H1 (cell line): ENCODE measurements around the gene NR2C2. TPM values are rescaled to one million over a fixed set of nuclear protein-coding genes. Genes with fewer than 3 reads are reported as not detected.

ENCODE experiments used
- CTCF ChIA-PET: fragments of 300-600 bp; sonication (Branson Sonifier 250); formaldehyde crosslinking; loops from one replicate; lab custom pipeline; 2021; ENCODE audit not compliant: partially characterized antibody; lab: Charles Lee
- POLR2A ChIA-PET: fragments of 300-600 bp; sonication (Branson Sonifier 250); formaldehyde crosslinking; loops from one replicate; lab custom pipeline; 2021; ENCODE audit warnings: inconsistent platforms; ENCODE audit not compliant: partially characterized antibody; lab: Charles Lee
- DNase-seq, 2 experiments: peaks; one replicate each; pipeline versions ENCODE4 v3.0.0 to v3.0.0-alpha.2; 2010 to 2022; ENCODE audit warnings: low spot score in 2 of 2, low read depth in 1 of 2, mixed read lengths in 1 of 2
- FAIRE-seq: peaks from 2 replicates; lab custom pipeline; 2011; peaks lifted over from hg19 to GRCh38; lab: Jason Lieb, UNC
- H2AFZ ChIP-seq: 2 replicates; pipeline ENCODE4 v1.8.1; 2012; ENCODE audit warnings: low read length, inconsistent platforms
- H2AK5ac ChIP-seq: 2 replicates; pipeline ENCODE4 v1.6.1; 2013; ENCODE audit warnings: low read depth, low read length
- H2BK120ac ChIP-seq: replicated peaks from 2 replicates; pipeline ENCODE3; 2013; ENCODE audit warnings: low read depth, low read length, inconsistent platforms
- H2BK12ac ChIP-seq: 2 replicates; pipeline ENCODE4 v1.6.1; 2013; ENCODE audit warnings: low read depth, low read length
- H2BK15ac ChIP-seq: 2 replicates; pipeline ENCODE4 v1.6.1; 2013; ENCODE audit warnings: low read length
- H2BK20ac ChIP-seq: 2 replicates; pipeline ENCODE4 v1.6.1; 2013; ENCODE audit warnings: low read length
- H2BK5ac ChIP-seq: 2 replicates; pipeline ENCODE4 v1.6.1; 2013; ENCODE audit warnings: low read depth, low read length
- H3K14ac ChIP-seq: 2 replicates; pipeline ENCODE4 v1.6.1; 2013; ENCODE audit warnings: inconsistent platforms; ENCODE audit not compliant: insufficient read length
- H3K18ac ChIP-seq: 2 replicates; pipeline ENCODE4 v1.6.1; 2013; ENCODE audit warnings: low read length; ENCODE audit errors: extremely low read depth
- H3K23ac ChIP-seq: 2 replicates; pipeline ENCODE4 v1.6.1; 2013; ENCODE audit warnings: inconsistent platforms; ENCODE audit not compliant: insufficient read length
- H3K23me2 ChIP-seq: 2 replicates; pipeline ENCODE4 v1.6.1; 2013; ENCODE audit warnings: low read depth, low read length
- H3K27ac ChIP-seq: 2 replicates; pipeline ENCODE4 v1.6.1; 2011; ENCODE audit warnings: low read depth, low read length, inconsistent platforms
- H3K27me3 ChIP-seq, 4 experiments: replicated peaks in 1 of 4; 1 replicate in 1 of 4; 2 replicates in 3 of 4; pipeline versions ENCODE4 v1.6.1 to v1.8.1; 2011 to 2013; ENCODE audit warnings: low read length in 3 of 4, mild to moderate bottlenecking in 3 of 4, inconsistent platforms in 2 of 4, mixed read lengths in 2 of 4, moderate library complexity in 1 of 4; ENCODE audit not compliant: control insufficient read depth in 3 of 4, insufficient read depth in 3 of 4; ENCODE audit errors: extremely low read depth in 1 of 4
- H3K36me3 ChIP-seq, 4 experiments: 2 replicates each; pipeline versions ENCODE4 v1.6.1 to v1.8.1; 2011 to 2013; ENCODE audit warnings: mild to moderate bottlenecking in 4 of 4, low read length in 3 of 4, moderate library complexity in 2 of 4, control low read depth in 1 of 4, inconsistent platforms in 1 of 4; ENCODE audit not compliant: insufficient read depth in 4 of 4, control insufficient read depth in 2 of 4
- H3K4ac ChIP-seq: replicated peaks from 2 replicates; pipeline ENCODE3; 2013; ENCODE audit warnings: low read length, low read depth, mixed read lengths, inconsistent platforms; ENCODE audit not compliant: insufficient read length
- H3K4me1 ChIP-seq, 4 experiments: replicated peaks in 1 of 4; 1 replicate in 1 of 4; 2 replicates in 3 of 4; pipeline versions ENCODE4 v1.6.1 to v1.8.1; 2011 to 2013; ENCODE audit warnings: low read length in 3 of 4, inconsistent platforms in 2 of 4, mixed read lengths in 1 of 4; ENCODE audit not compliant: insufficient read depth in 4 of 4, control insufficient read depth in 3 of 4
- H3K4me2 ChIP-seq, 2 experiments: 2 replicates each; pipeline versions ENCODE4 v1.6.1 to v1.8.1; 2011 to 2013; ENCODE audit warnings: low read depth in 2 of 2, low read length in 2 of 2, control low read depth in 1 of 2, inconsistent platforms in 1 of 2, mild to moderate bottlenecking in 1 of 2; ENCODE audit not compliant: insufficient read depth in 1 of 2
- H3K4me3 ChIP-seq, 4 experiments: fragments of 200-600, 300-600 bp in 1 of 4; sonication (generic), shearing (Covaris generic), sonication (Bioruptor Twin) in 1 of 4; 2 replicates each; pipeline versions ENCODE4 v1.5.1 to v1.8.1; 2011 to 2016; ENCODE audit warnings: low read length in 4 of 4, low read depth in 3 of 4, control low read depth in 2 of 4, inconsistent platforms in 2 of 4, mild to moderate bottlenecking in 2 of 4, mixed read lengths in 1 of 4, moderate library complexity in 1 of 4; ENCODE audit not compliant: insufficient read depth in 2 of 4; ENCODE audit errors: extremely low read depth in 1 of 4
- H3K56ac ChIP-seq: replicated peaks from 2 replicates; pipeline ENCODE3; 2013; ENCODE audit warnings: low read depth, mild to moderate bottlenecking, mixed read lengths, low read length, inconsistent platforms; ENCODE audit not compliant: insufficient read length
- H3K79me1 ChIP-seq: 2 replicates; pipeline ENCODE4 v1.6.1; 2013; ENCODE audit warnings: low read depth, low read length, control low read depth
- H3K79me2 ChIP-seq, 2 experiments: 2 replicates each; pipeline versions ENCODE4 v1.6.1 to v1.8.1; 2012 to 2013; ENCODE audit warnings: low read length in 2 of 2, mild to moderate bottlenecking in 2 of 2, inconsistent platforms in 1 of 2; ENCODE audit not compliant: insufficient read depth in 2 of 2, control insufficient read depth in 1 of 2
- H3K9ac ChIP-seq, 4 experiments: replicated peaks in 1 of 4; 1 replicate in 1 of 4; 2 replicates in 3 of 4; pipeline versions ENCODE4 v1.6.1 to v1.8.1; 2011 to 2013; ENCODE audit warnings: low read depth in 3 of 4, low read length in 3 of 4, control low read depth in 2 of 4, mild to moderate bottlenecking in 2 of 4, moderate library complexity in 2 of 4, inconsistent platforms in 1 of 4; ENCODE audit errors: extremely low read depth in 1 of 4
- H3K9me3 ChIP-seq, 2 experiments: 2 replicates each; pipeline versions ENCODE4 v1.6.1 to v1.8.1; 2012 to 2013; ENCODE audit warnings: mild to moderate bottlenecking in 2 of 2, moderate library complexity in 2 of 2, control low read depth in 1 of 2, inconsistent platforms in 1 of 2, low read depth in 1 of 2, low read length in 1 of 2, mixed read lengths in 1 of 2; ENCODE audit not compliant: insufficient read depth in 2 of 2
- H4K20me1 ChIP-seq, 2 experiments: replicated peaks in 1 of 2; 2 replicates each; pipeline versions ENCODE3 to v1.8.1; 2011 to 2013; ENCODE audit warnings: inconsistent platforms in 2 of 2, low read length in 2 of 2, mild to moderate bottlenecking in 1 of 2; ENCODE audit not compliant: insufficient read depth in 2 of 2, control insufficient read depth in 1 of 2
- H4K5ac ChIP-seq: 2 replicates; pipeline ENCODE4 v1.6.1; 2013; ENCODE audit warnings: low read length, low read depth, mixed read lengths, inconsistent platforms; ENCODE audit not compliant: insufficient read length
- H4K8ac ChIP-seq: 2 replicates; pipeline ENCODE4 v1.8.0; 2013; ENCODE audit warnings: mild to moderate bottlenecking, moderate library complexity, low read length, inconsistent platforms; ENCODE audit not compliant: insufficient read depth; ENCODE audit errors: extremely low read depth
- H4K91ac ChIP-seq: replicated peaks from 2 replicates; pipeline ENCODE3; 2013; ENCODE audit warnings: low read length, mixed read lengths, inconsistent platforms; ENCODE audit not compliant: insufficient read length
- CBX8 ChIP-seq: fragments of 300-800, 300-1000 bp; sonication (generic); IDR thresholded peaks from 2 replicates; pipeline ENCODE4 v1.7.1; 2016; ENCODE audit warnings: low read depth, low read length, borderline replicate concordance
- CEBPB ChIP-seq: IDR thresholded peaks from 2 replicates; pipeline ENCODE4 v1.6.1; 2012; ENCODE audit warnings: low read depth, low read length
- POLR2A ChIP-seq, 2 experiments: IDR thresholded peaks; 1 replicate in 1 of 2; 2 replicates in 1 of 2; pipeline ENCODE4 v1.6.1; 2011; ENCODE audit warnings: low read depth in 2 of 2, low read length in 2 of 2, mild to moderate bottlenecking in 2 of 2; ENCODE audit errors: control extremely low read depth in 1 of 2
- RFX5 ChIP-seq: IDR thresholded peaks from 2 replicates; pipeline ENCODE4 v1.6.1; 2011; ENCODE audit warnings: low read depth, low read length, improper control_type of control experiment, borderline replicate concordance
- WGBS, 2 experiments: shearing (Covaris generic) in 1 of 2; methylation state at CpG; one replicate each; pipeline versions ENCODE4 v1.1.6 to v1.1.7; 2013 to 2015; ENCODE audit warnings: low lambda C conversion rate in 2 of 2, mixed read lengths in 2 of 2, inconsistent platforms in 1 of 2, low coverage in 1 of 2, missing lambda C conversion rate in 1 of 2; ENCODE audit not compliant: insufficient replicate concordance in 2 of 2, insufficient coverage in 1 of 2, insufficient read length in 1 of 2; ENCODE audit errors: extremely low coverage in 1 of 2, missing lambda C conversion rate in 1 of 2; 5-methylcytosine and 5-hydroxymethylcytosine counted together
- polyA plus RNA-seq, 7 experiments: library from polyadenylated mRNA; depleted of rRNA in 3 of 7; stranded (reverse) in 5 of 7; unstranded in 2 of 7; fragments of >200 nt in 5 of 7; fragments of 200-250 nt in 2 of 7; gene quantifications; 1 replicate in 5 of 7; 2 replicates in 1 of 7; 4 replicates in 1 of 7; pipeline versions ENCODE4 v1.2.1 to v1.2.3, GENCODE V29; 2011 to 2013; ENCODE audit warnings: missing spikeins in 2 of 7, mixed read lengths in 2 of 7
- total RNA-seq: library from RNA; stranded (reverse); fragmentation: NEBNext Ultra II Directional; extraction: Animal tissue kit (Norgen Biotek cat#: 25700); gene quantifications from 2 replicates; pipeline ENCODE4 v1.2.1, GENCODE V29; 2021

Gene NR2C2
- total and polyA plus RNA-seq, 2 of the 8 experiments (the other 6 are each of a cell fraction or from before 2014, with no cell fraction given): 16.6 to 44.4 TPM

DNA sequence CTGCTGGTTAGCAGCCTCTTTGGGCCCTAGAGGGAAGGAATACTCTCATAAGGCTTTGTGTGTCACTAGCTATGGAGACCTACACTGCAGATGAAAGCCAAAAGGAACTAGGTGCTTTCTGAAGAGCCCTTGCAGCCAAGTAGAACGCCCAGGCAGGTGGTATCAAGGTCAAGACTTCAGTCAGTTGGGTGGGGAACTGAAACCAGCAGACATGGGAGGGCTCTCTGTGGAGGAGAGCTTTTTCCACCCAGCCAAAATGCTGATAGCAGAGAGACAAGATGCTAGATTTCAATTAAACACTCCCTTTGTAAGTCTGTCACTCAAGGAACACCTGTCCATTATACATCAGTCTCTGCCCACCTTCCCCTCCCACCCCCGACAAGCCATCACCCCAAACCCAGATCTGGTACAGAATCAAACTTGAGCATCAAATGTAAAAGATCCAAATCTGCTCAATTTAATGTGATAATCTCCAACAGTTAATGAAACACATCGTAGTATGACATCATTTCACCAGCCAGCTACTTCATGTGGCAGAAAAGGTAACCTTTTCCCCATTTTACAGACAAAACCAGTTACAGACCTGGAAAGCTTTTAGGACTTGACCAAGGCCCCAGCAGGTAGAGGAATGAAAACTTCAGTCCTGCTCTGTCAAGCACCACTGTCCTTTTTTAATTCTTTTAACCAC is 103.2 kb downstream of the NR2C2 start:
- no peak overlapping the region for H4K8ac ChIP-seq
- CTCF ChIA-PET: interaction anchor here (0.7 to 1.8 kb wide), 9 partner anchors 9 to 125 kb away, joined by 3 to 8 read pairs (median 3); no protein-coding TSS in a partner anchor
- H3K4ac ChIP-seq: no peak overlapping the region
- FAIRE-seq (no peak), DNase-seq (no peak)
- H4K5ac ChIP-seq: no peak overlapping the region
- no peak overlapping the region for H2AFZ ChIP-seq
- H2BK5ac ChIP-seq: no peak overlapping the region
- no peak overlapping the region for H3K18ac ChIP-seq
- H3K36me3 ChIP-seq: peaks cover 16 to 60% (median 40%) of the 10 kb centered on the region in 4 experiments; a peak in 7 of 8 replicates
- no peak overlapping the region for H3K4me2 ChIP-seq
- H3K9me3 ChIP-seq: no peaks in the 10 kb centered on the region
- H3K79me2 ChIP-seq: peaks cover 0 to 34% of the 10 kb centered on the region in 2 experiments; a peak in 3 of 4 replicates
- no peak overlapping the region for H2AK5ac ChIP-seq
- H3K79me1 ChIP-seq: no peaks in the 10 kb centered on the region; the same call in 1 of the 2 replicates
- H2BK12ac ChIP-seq: no peak overlapping the region
- no peak overlapping the region for H3K27ac ChIP-seq
- H3K4me3 ChIP-seq: no peak overlapping the region
- H3K4me1 ChIP-seq: peaks cover 0 to 2% (median 0%) of the 10 kb centered on the region in 4 experiments; a peak in 2 of 7 replicates
- H3K56ac ChIP-seq: no peak overlapping the region
- H3K27me3 ChIP-seq: no peaks in the 10 kb centered on the region
- H2BK20ac ChIP-seq: no peak overlapping the region
- POLR2A ChIA-PET: interaction anchor here (0.8 to 3.5 kb wide), 4 partner anchors 14 to 27 kb away, joined by 3 to 17 read pairs (median 3); partner anchors contain the start of gene MRPS25
- peaks cover 17 to 22% of the 10 kb centered on the region in 2 experiments for H4K20me1 ChIP-seq
- H3K14ac ChIP-seq: no peak overlapping the region
- H3K9ac ChIP-seq: no peak overlapping the region
- H2BK15ac ChIP-seq: no peak overlapping the region
- H3K23me2 ChIP-seq: no peaks in the 10 kb centered on the region
- TF ChIP-seq POLR2A (IDR thresholded peaks at IDR 0.05; ENCODE audit: control extremely low read depth in 1 of 2, low read depth in 2 of 2, low read length in 2 of 2) (peak in 1 of 2 experiments; percentile 29; a peak in 1 of 3 replicates), RFX5 (no peak), CEBPB (no peak), CBX8 (no peak)
- no peak overlapping the region for H4K91ac ChIP-seq
- H3K23ac ChIP-seq: no peak overlapping the region
- no peak overlapping the region for H2BK120ac ChIP-seq
- 85% methylated on average over 3 of the region's 3 CpGs; no CpG with 5 or more reads in 1 of the 2 experiments for whole genome bisulfite sequencing, 2 experiments
